H1 (cell line): ENCODE data around the gene NPTN. TPM values are rescaled to one million over a fixed set of nuclear protein-coding genes. Genes with fewer than 3 reads are reported as not detected.

Experiments used
- CTCF ChIA-PET: fragments of 300-600 bp; sonication (Branson Sonifier 250); formaldehyde crosslinking; loops from one replicate; lab custom pipeline; 2021; ENCODE audit not compliant: partially characterized antibody; lab: Charles Lee
- POLR2A ChIA-PET: fragments of 300-600 bp; sonication (Branson Sonifier 250); formaldehyde crosslinking; loops from one replicate; lab custom pipeline; 2021; ENCODE audit warnings: inconsistent platforms; ENCODE audit not compliant: partially characterized antibody; lab: Charles Lee
- DNase-seq, 2 experiments: peaks; one replicate each; pipeline versions ENCODE4 v3.0.0 to v3.0.0-alpha.2; 2010 to 2022; ENCODE audit warnings: low spot score in 2 of 2, low read depth in 1 of 2, mixed read lengths in 1 of 2
- FAIRE-seq: peaks from 2 replicates; lab custom pipeline; 2011; peaks lifted over from hg19 to GRCh38; lab: Jason Lieb, UNC
- H2AFZ ChIP-seq: 2 replicates; pipeline ENCODE4 v1.8.1; 2012; ENCODE audit warnings: low read length, inconsistent platforms
- H2AK5ac ChIP-seq: 2 replicates; pipeline ENCODE4 v1.6.1; 2013; ENCODE audit warnings: low read depth, low read length
- H2BK120ac ChIP-seq: replicated peaks from 2 replicates; pipeline ENCODE3; 2013; ENCODE audit warnings: low read depth, low read length, inconsistent platforms
- H2BK12ac ChIP-seq: 2 replicates; pipeline ENCODE4 v1.6.1; 2013; ENCODE audit warnings: low read depth, low read length
- H2BK15ac ChIP-seq: 2 replicates; pipeline ENCODE4 v1.6.1; 2013; ENCODE audit warnings: low read length
- H2BK20ac ChIP-seq: 2 replicates; pipeline ENCODE4 v1.6.1; 2013; ENCODE audit warnings: low read length
- H2BK5ac ChIP-seq: 2 replicates; pipeline ENCODE4 v1.6.1; 2013; ENCODE audit warnings: low read depth, low read length
- H3K14ac ChIP-seq: 2 replicates; pipeline ENCODE4 v1.6.1; 2013; ENCODE audit warnings: inconsistent platforms; ENCODE audit not compliant: insufficient read length
- H3K18ac ChIP-seq: 2 replicates; pipeline ENCODE4 v1.6.1; 2013; ENCODE audit warnings: low read length; ENCODE audit errors: extremely low read depth
- H3K23ac ChIP-seq: 2 replicates; pipeline ENCODE4 v1.6.1; 2013; ENCODE audit warnings: inconsistent platforms; ENCODE audit not compliant: insufficient read length
- H3K23me2 ChIP-seq: 2 replicates; pipeline ENCODE4 v1.6.1; 2013; ENCODE audit warnings: low read depth, low read length
- H3K27ac ChIP-seq: 2 replicates; pipeline ENCODE4 v1.6.1; 2011; ENCODE audit warnings: low read depth, low read length, inconsistent platforms
- H3K27me3 ChIP-seq, 4 experiments: replicated peaks in 1 of 4; 1 replicate in 1 of 4; 2 replicates in 3 of 4; pipeline versions ENCODE4 v1.6.1 to v1.8.1; 2011 to 2013; ENCODE audit warnings: low read length in 3 of 4, mild to moderate bottlenecking in 3 of 4, inconsistent platforms in 2 of 4, mixed read lengths in 2 of 4, moderate library complexity in 1 of 4; ENCODE audit not compliant: control insufficient read depth in 3 of 4, insufficient read depth in 3 of 4; ENCODE audit errors: extremely low read depth in 1 of 4
- H3K36me3 ChIP-seq, 4 experiments: 2 replicates each; pipeline versions ENCODE4 v1.6.1 to v1.8.1; 2011 to 2013; ENCODE audit warnings: mild to moderate bottlenecking in 4 of 4, low read length in 3 of 4, moderate library complexity in 2 of 4, control low read depth in 1 of 4, inconsistent platforms in 1 of 4; ENCODE audit not compliant: insufficient read depth in 4 of 4, control insufficient read depth in 2 of 4
- H3K4ac ChIP-seq: replicated peaks from 2 replicates; pipeline ENCODE3; 2013; ENCODE audit warnings: low read length, low read depth, mixed read lengths, inconsistent platforms; ENCODE audit not compliant: insufficient read length
- H3K4me1 ChIP-seq, 4 experiments: replicated peaks in 1 of 4; 1 replicate in 1 of 4; 2 replicates in 3 of 4; pipeline versions ENCODE4 v1.6.1 to v1.8.1; 2011 to 2013; ENCODE audit warnings: low read length in 3 of 4, inconsistent platforms in 2 of 4, mixed read lengths in 1 of 4; ENCODE audit not compliant: insufficient read depth in 4 of 4, control insufficient read depth in 3 of 4
- H3K4me2 ChIP-seq, 2 experiments: 2 replicates each; pipeline versions ENCODE4 v1.6.1 to v1.8.1; 2011 to 2013; ENCODE audit warnings: low read depth in 2 of 2, low read length in 2 of 2, control low read depth in 1 of 2, inconsistent platforms in 1 of 2, mild to moderate bottlenecking in 1 of 2; ENCODE audit not compliant: insufficient read depth in 1 of 2
- H3K4me3 ChIP-seq, 4 experiments: fragments of 200-600, 300-600 bp in 1 of 4; sonication (generic), shearing (Covaris generic), sonication (Bioruptor Twin) in 1 of 4; 2 replicates each; pipeline versions ENCODE4 v1.5.1 to v1.8.1; 2011 to 2016; ENCODE audit warnings: low read length in 4 of 4, low read depth in 3 of 4, control low read depth in 2 of 4, inconsistent platforms in 2 of 4, mild to moderate bottlenecking in 2 of 4, mixed read lengths in 1 of 4, moderate library complexity in 1 of 4; ENCODE audit not compliant: insufficient read depth in 2 of 4; ENCODE audit errors: extremely low read depth in 1 of 4
- H3K56ac ChIP-seq: replicated peaks from 2 replicates; pipeline ENCODE3; 2013; ENCODE audit warnings: low read depth, mild to moderate bottlenecking, mixed read lengths, low read length, inconsistent platforms; ENCODE audit not compliant: insufficient read length
- H3K79me1 ChIP-seq: 2 replicates; pipeline ENCODE4 v1.6.1; 2013; ENCODE audit warnings: low read depth, low read length, control low read depth
- H3K79me2 ChIP-seq, 2 experiments: 2 replicates each; pipeline versions ENCODE4 v1.6.1 to v1.8.1; 2012 to 2013; ENCODE audit warnings: low read length in 2 of 2, mild to moderate bottlenecking in 2 of 2, inconsistent platforms in 1 of 2; ENCODE audit not compliant: insufficient read depth in 2 of 2, control insufficient read depth in 1 of 2
- H3K9ac ChIP-seq, 4 experiments: replicated peaks in 1 of 4; 1 replicate in 1 of 4; 2 replicates in 3 of 4; pipeline versions ENCODE4 v1.6.1 to v1.8.1; 2011 to 2013; ENCODE audit warnings: low read depth in 3 of 4, low read length in 3 of 4, control low read depth in 2 of 4, mild to moderate bottlenecking in 2 of 4, moderate library complexity in 2 of 4, inconsistent platforms in 1 of 4; ENCODE audit errors: extremely low read depth in 1 of 4
- H3K9me3 ChIP-seq, 2 experiments: 2 replicates each; pipeline versions ENCODE4 v1.6.1 to v1.8.1; 2012 to 2013; ENCODE audit warnings: mild to moderate bottlenecking in 2 of 2, moderate library complexity in 2 of 2, control low read depth in 1 of 2, inconsistent platforms in 1 of 2, low read depth in 1 of 2, low read length in 1 of 2, mixed read lengths in 1 of 2; ENCODE audit not compliant: insufficient read depth in 2 of 2
- H4K20me1 ChIP-seq, 2 experiments: replicated peaks in 1 of 2; 2 replicates each; pipeline versions ENCODE3 to v1.8.1; 2011 to 2013; ENCODE audit warnings: inconsistent platforms in 2 of 2, low read length in 2 of 2, mild to moderate bottlenecking in 1 of 2; ENCODE audit not compliant: insufficient read depth in 2 of 2, control insufficient read depth in 1 of 2
- H4K5ac ChIP-seq: 2 replicates; pipeline ENCODE4 v1.6.1; 2013; ENCODE audit warnings: low read length, low read depth, mixed read lengths, inconsistent platforms; ENCODE audit not compliant: insufficient read length
- H4K8ac ChIP-seq: 2 replicates; pipeline ENCODE4 v1.8.0; 2013; ENCODE audit warnings: mild to moderate bottlenecking, moderate library complexity, low read length, inconsistent platforms; ENCODE audit not compliant: insufficient read depth; ENCODE audit errors: extremely low read depth
- H4K91ac ChIP-seq: replicated peaks from 2 replicates; pipeline ENCODE3; 2013; ENCODE audit warnings: low read length, mixed read lengths, inconsistent platforms; ENCODE audit not compliant: insufficient read length
- CBX8 ChIP-seq: fragments of 300-800, 300-1000 bp; sonication (generic); IDR thresholded peaks from 2 replicates; pipeline ENCODE4 v1.7.1; 2016; ENCODE audit warnings: low read depth, low read length, borderline replicate concordance
- CHD1 ChIP-seq: IDR thresholded peaks from 2 replicates; pipeline ENCODE4 v1.6.1; 2012; ENCODE audit warnings: low read depth, low read length, improper control_type of control experiment
- EZH2 ChIP-seq: fragments of 200-600 bp; sonication (generic); IDR thresholded peaks from 2 replicates; pipeline ENCODE4 v1.7.1; 2012; ENCODE audit warnings: low read depth, mild to moderate bottlenecking, moderate library complexity, low read length, inconsistent platforms; ENCODE audit not compliant: severe bottlenecking
- HDAC2 ChIP-seq, 2 experiments: fragments of 300-600 bp in 1 of 2; sonication (generic) in 1 of 2; IDR thresholded peaks; 2 replicates each; pipeline ENCODE4 v1.6.1; 2011 to 2012; ENCODE audit warnings: low read depth in 2 of 2, low read length in 2 of 2, mild to moderate bottlenecking in 2 of 2, moderate library complexity in 2 of 2, borderline replicate concordance in 1 of 2, inconsistent platforms in 1 of 2
- RFX5 ChIP-seq: IDR thresholded peaks from 2 replicates; pipeline ENCODE4 v1.6.1; 2011; ENCODE audit warnings: low read depth, low read length, improper control_type of control experiment, borderline replicate concordance
- SP1 ChIP-seq: IDR thresholded peaks from 2 replicates; pipeline ENCODE4 v1.6.1; 2011; ENCODE audit warnings: low read depth, low read length
- WGBS, 2 experiments: shearing (Covaris generic) in 1 of 2; methylation state at CpG; one replicate each; pipeline versions ENCODE4 v1.1.6 to v1.1.7; 2013 to 2015; ENCODE audit warnings: low lambda C conversion rate in 2 of 2, mixed read lengths in 2 of 2, inconsistent platforms in 1 of 2, low coverage in 1 of 2, missing lambda C conversion rate in 1 of 2; ENCODE audit not compliant: insufficient replicate concordance in 2 of 2, insufficient coverage in 1 of 2, insufficient read length in 1 of 2; ENCODE audit errors: extremely low coverage in 1 of 2, missing lambda C conversion rate in 1 of 2; 5-methylcytosine and 5-hydroxymethylcytosine counted together
- polyA plus RNA-seq, 7 experiments: library from polyadenylated mRNA; depleted of rRNA in 3 of 7; stranded (reverse) in 5 of 7; unstranded in 2 of 7; fragments of >200 nt in 5 of 7; fragments of 200-250 nt in 2 of 7; gene quantifications; 1 replicate in 5 of 7; 2 replicates in 1 of 7; 4 replicates in 1 of 7; pipeline versions ENCODE4 v1.2.1 to v1.2.3, GENCODE V29; 2011 to 2013; ENCODE audit warnings: missing spikeins in 2 of 7, mixed read lengths in 2 of 7
- total RNA-seq: library from RNA; stranded (reverse); fragmentation: NEBNext Ultra II Directional; extraction: Animal tissue kit (Norgen Biotek cat#: 25700); gene quantifications from 2 replicates; pipeline ENCODE4 v1.2.1, GENCODE V29; 2021
- TF ChIP-seq, protein P1 (sequence below): IDR thresholded peaks from 2 replicates; pipeline ENCODE4 v1.6.1; 2011; ENCODE audit warnings: low read length, improper control_type of control experiment
- TF ChIP-seq, protein P2 (sequence below): IDR thresholded peaks from 2 replicates; pipeline ENCODE4 v1.6.1; 2012; ENCODE audit warnings: low read length, inconsistent platforms
- TF ChIP-seq, protein P3 (sequence below): IDR thresholded peaks from 2 replicates; pipeline ENCODE4 v1.6.1; 2012; ENCODE audit warnings: inconsistent platforms

The NPTN gene
- total and polyA plus RNA-seq, 2 of the 8 experiments (the other 6 are each of a cell fraction or from before 2014, with no cell fraction given), result 67.0 to 113 TPM

DNA sequence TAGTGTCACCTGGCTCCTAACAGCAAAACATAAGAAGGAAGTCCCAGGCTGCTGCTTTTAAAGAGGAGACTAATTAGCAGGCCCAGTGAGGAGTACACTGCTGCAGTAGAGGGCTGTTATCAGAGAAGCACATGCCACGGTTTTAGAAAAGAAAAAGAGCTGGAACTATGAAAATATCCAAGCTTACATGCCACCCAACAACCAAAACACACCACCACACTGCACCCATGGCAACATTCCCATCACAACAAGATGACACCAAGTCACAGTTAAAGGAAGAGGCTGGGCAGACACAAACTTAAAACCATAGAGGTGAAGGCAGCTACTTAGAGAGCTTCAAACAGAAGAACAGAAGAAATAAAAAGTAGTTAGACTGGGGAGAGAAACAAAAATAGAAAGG, 37.0 kb downstream of the NPTN start:
- Histone ChIP-seq H3K23ac (no peak overlapping the region), H2BK20ac (no peak overlapping the region), H2AK5ac (no peak overlapping the region), H2AFZ (no peak overlapping the region), H4K8ac (no peak overlapping the region), H2BK5ac (no peak overlapping the region), H3K79me2 (peaks cover 3 to 85% of the 10 kb centered on the region in 2 experiments; a peak in 3 of 4 replicates), H3K56ac (no peak overlapping the region), H4K91ac (no peak overlapping the region), H2BK12ac (no peak overlapping the region), H4K5ac (no peak overlapping the region), H3K9me3 (no peaks in the 10 kb centered on the region), H3K9ac (no peak overlapping the region), H3K4me3 (no peak overlapping the region), H3K79me1 (peaks cover 25% of the 10 kb centered on the region), H2BK15ac (no peak overlapping the region), H3K14ac (no peak overlapping the region), H3K27me3 (no peaks in the 10 kb centered on the region), H3K27ac (0 out of 2 replicates have a peak overlapping the region, but pooled peaks have one; percentile 14), H3K4me1 (peaks cover 8 to 20% (median 14%) of the 10 kb centered on the region in 4 experiments), H3K4ac (no peak overlapping the region), H3K36me3 (peaks cover 0 to 5% (median 0%) of the 10 kb centered on the region in 4 experiments; a peak in 1 of 8 replicates), H2BK120ac (no peak overlapping the region), H3K18ac (no peak overlapping the region), H3K23me2 (no peaks in the 10 kb centered on the region; the same call in 1 of the 2 replicates), H4K20me1 (peaks cover 18 to 33% of the 10 kb centered on the region in 2 experiments), H3K4me2 (no peak overlapping the region)
- 81% methylated on average over 1 of the region's 1 CpG; no CpG with 5 or more reads in 1 of the 2 experiments for WGBS, 2 experiments
- FAIRE-seq, result no peak
- TF ChIP-seq, protein P1, sequence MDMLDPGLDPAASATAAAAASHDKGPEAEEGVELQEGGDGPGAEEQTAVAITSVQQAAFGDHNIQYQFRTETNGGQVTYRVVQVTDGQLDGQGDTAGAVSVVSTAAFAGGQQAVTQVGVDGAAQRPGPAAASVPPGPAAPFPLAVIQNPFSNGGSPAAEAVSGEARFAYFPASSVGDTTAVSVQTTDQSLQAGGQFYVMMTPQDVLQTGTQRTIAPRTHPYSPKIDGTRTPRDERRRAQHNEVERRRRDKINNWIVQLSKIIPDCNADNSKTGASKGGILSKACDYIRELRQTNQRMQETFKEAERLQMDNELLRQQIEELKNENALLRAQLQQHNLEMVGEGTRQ, result no peak
- TF ChIP-seq EZH2 (no peak), CHD1 (no peak), CBX8 (no peak), HDAC2 (IDR thresholded peaks at IDR 0.05; ENCODE audit: borderline replicate concordance in 1 of 2, low read depth in 2 of 2, low read length in 2 of 2) (no peak), SP1 (no peak), RFX5 (no peak)
- TF ChIP-seq, protein P2, sequence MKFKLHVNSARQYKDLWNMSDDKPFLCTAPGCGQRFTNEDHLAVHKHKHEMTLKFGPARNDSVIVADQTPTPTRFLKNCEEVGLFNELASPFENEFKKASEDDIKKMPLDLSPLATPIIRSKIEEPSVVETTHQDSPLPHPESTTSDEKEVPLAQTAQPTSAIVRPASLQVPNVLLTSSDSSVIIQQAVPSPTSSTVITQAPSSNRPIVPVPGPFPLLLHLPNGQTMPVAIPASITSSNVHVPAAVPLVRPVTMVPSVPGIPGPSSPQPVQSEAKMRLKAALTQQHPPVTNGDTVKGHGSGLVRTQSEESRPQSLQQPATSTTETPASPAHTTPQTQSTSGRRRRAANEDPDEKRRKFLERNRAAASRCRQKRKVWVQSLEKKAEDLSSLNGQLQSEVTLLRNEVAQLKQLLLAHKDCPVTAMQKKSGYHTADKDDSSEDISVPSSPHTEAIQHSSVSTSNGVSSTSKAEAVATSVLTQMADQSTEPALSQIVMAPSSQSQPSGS, result no peak
- TF ChIP-seq, protein P3, sequence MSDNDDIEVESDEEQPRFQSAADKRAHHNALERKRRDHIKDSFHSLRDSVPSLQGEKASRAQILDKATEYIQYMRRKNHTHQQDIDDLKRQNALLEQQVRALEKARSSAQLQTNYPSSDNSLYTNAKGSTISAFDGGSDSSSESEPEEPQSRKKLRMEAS, result no peak
- ChIA-PET POLR2A (interaction anchor here (0.9 to 1.0 kb wide), 2 partner anchors 22 to 28 kb away, joined by 3 read pairs; no protein-coding TSS in a partner anchor), CTCF (interaction anchor here (0.8 to 4.3 kb wide), 6 partner anchors 12 to 271 kb away, joined by 3 to 26 read pairs (median 5); partner anchors contain the start of gene NPTN)
- no peak for DNase-seq
